Mesodermal cell (in vitro differentiated cells): ENCODE results near the gene FAM72D.
"Not testable (repeated sequence)": the region's sequence is repeated elsewhere in the genome, so short reads cannot be mapped to it uniquely, and the experiment has no call there.

Source experiments
- H3K27ac ChIP-seq: 2 replicates; pipeline ENCODE4 v1.7.0; 2013; ENCODE audit warnings: mild to moderate bottlenecking, low read depth, low read length, moderate library complexity; ENCODE audit not compliant: severe bottlenecking
- H3K36me3 ChIP-seq: 2 replicates; pipeline ENCODE4 v1.7.1; 2013; ENCODE audit warnings: mild to moderate bottlenecking, low read length, moderate library complexity; ENCODE audit not compliant: control insufficient read depth, insufficient read depth
- H3K4me1 ChIP-seq: one replicate; pipeline ENCODE4 v1.7.1; 2013; ENCODE audit warnings: mild to moderate bottlenecking, low read length; ENCODE audit not compliant: insufficient read depth, control insufficient read depth, poor library complexity, severe bottlenecking
- H3K4me3 ChIP-seq: 2 replicates; pipeline ENCODE4 v1.7.0; 2013; ENCODE audit warnings: low read length, control low read depth, mild to moderate bottlenecking; ENCODE audit not compliant: insufficient read depth, poor library complexity, severe bottlenecking; ENCODE audit errors: extremely low read depth
- H3K9me3 ChIP-seq: 2 replicates; pipeline ENCODE4 v1.7.1; 2013; ENCODE audit warnings: mild to moderate bottlenecking, low read length, moderate library complexity; ENCODE audit not compliant: control insufficient read depth
- WGBS, 2 experiments: methylation state at CpG; one replicate each; pipeline ENCODE4 v1.1.5; 2013; ENCODE audit warnings: missing lambda C conversion rate in 2 of 2; ENCODE audit not compliant: insufficient coverage in 2 of 2; 5-methylcytosine and 5-hydroxymethylcytosine counted together

FAM72D gene

DNA sequence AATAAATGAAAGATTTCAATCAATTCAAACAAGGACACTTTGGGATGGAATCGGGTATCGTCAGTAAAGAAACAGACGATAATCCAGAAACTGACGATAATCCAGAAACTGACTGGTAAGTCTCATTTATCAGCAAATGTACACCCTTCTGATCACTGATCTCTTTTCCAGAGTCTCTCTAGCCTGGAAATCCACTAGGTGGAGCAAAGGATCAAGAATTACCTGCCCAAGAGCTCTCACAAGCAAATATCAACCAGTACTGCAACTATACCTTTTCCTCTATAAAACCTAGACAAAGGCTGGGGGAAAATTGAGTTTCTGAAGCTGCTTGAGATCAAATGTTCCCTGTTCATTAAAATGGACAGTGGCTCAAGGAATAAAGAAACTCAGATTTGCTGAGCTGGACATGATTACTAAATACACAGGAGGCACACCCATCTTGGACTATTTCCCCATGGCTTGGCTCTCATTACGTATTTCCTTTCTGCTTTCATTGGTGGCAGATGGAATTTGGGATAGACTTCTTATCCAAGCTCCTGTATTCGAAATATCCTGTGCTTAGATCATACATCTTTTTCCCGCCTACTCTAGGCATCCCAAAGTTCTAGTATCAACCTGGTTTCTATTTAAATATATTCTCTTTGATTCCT is 28.3 kb downstream of the FAM72D start:
- not testable (repeated sequence) for H3K36me3 ChIP-seq, H3K4me1 ChIP-seq, H3K4me3 ChIP-seq, H3K27ac ChIP-seq, H3K9me3 ChIP-seq
- WGBS, 2 experiments = no CpG with 5 or more reads among the region's 7 CpGs

- WGBS, 2 experiments = no CpG with 5 or more reads among the region's 1 CpG
- not testable (repeated sequence) for H3K36me3 ChIP-seq
These were observed 29.3 kb downstream of the FAM72D start for GRCh38 chr1:145125112-145125511.

GRCh38 chr1:145127144-145127543 is 31.4 kb downstream of the FAM72D start:
- H3K4me1 ChIP-seq, H3K36me3 ChIP-seq, H3K9me3 ChIP-seq, H3K4me3 ChIP-seq, H3K27ac ChIP-seq: not testable (repeated sequence)

More at GRCh38 chr1:145125112-145125511, 29.3 kb downstream of the FAM72D start:
- not testable (repeated sequence) for H3K4me1 ChIP-seq, H3K9me3 ChIP-seq, H3K4me3 ChIP-seq, H3K27ac ChIP-seq

- 75 to 90% methylated on average over 2 of the region's 14 CpGs for WGBS, 2 experiments
- not testable (repeated sequence) for H3K4me1 ChIP-seq, H3K27ac ChIP-seq, H3K9me3 ChIP-seq, H3K36me3 ChIP-seq, H3K4me3 ChIP-seq
These were observed 33.1 kb downstream of the FAM72D start for GRCh38 chr1:145128697-145129469.

DNA sequence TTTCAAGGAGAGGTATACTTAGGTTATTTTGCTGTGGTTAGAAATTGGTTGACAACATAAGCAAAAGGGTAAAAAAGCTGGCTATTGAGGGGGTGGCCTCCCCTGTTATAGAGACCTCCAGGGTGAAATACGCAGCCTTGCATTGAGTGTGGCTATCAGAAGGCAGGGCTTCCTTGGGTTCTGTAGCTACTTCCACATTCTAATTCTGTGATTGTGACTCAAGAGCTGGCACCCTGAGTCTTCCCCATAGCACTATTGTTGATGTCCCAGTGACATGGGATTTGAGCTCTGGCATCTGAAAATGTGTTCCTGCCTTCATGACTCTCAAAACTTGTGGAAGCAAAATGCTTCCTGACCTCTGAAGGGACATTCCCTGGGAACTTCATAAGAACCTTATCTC is 38.7 kb downstream of the FAM72D start:
- H3K36me3 ChIP-seq, H3K4me3 ChIP-seq, H3K9me3 ChIP-seq, H3K4me1 ChIP-seq, H3K27ac ChIP-seq: not testable (repeated sequence)
- WGBS, 2 experiments = no CpG with 5 or more reads among the region's 1 CpG

GRCh38 chr1:145140549-145140948 is 44.8 kb downstream of the FAM72D start:
- WGBS, 2 experiments = no CpG with 5 or more reads among the region's 2 CpGs
- not testable (repeated sequence) for H3K4me1 ChIP-seq, H3K9me3 ChIP-seq, H3K27ac ChIP-seq, H3K36me3 ChIP-seq, H3K4me3 ChIP-seq

GRCh38 chr1:145144264-145144913 is 48.6 kb downstream of the FAM72D start:
- H3K4me1 ChIP-seq, H3K4me3 ChIP-seq: not testable (repeated sequence)
- no CpG with 5 or more reads among the region's 3 CpGs for WGBS, 2 experiments

GRCh38 chr1:145146308-145146707 is 50.5 kb downstream of the FAM72D start:
- not testable (repeated sequence) for H3K27ac ChIP-seq, H3K9me3 ChIP-seq, H3K4me3 ChIP-seq, H3K36me3 ChIP-seq, H3K4me1 ChIP-seq
- WGBS, 2 experiments = no CpG with 5 or more reads among the region's 4 CpGs

More at GRCh38 chr1:145144264-145144913, 48.6 kb downstream of the FAM72D start:
- not testable (repeated sequence) for H3K9me3 ChIP-seq, H3K27ac ChIP-seq, H3K36me3 ChIP-seq

GRCh38 chr1:145147172-145147571 is 51.4 kb downstream of the FAM72D start:
- H3K4me1 ChIP-seq, H3K4me3 ChIP-seq, H3K36me3 ChIP-seq, H3K27ac ChIP-seq, H3K9me3 ChIP-seq: not testable (repeated sequence)
- no CpG with 5 or more reads among the region's 4 CpGs for WGBS, 2 experiments

- not testable (repeated sequence) for H3K4me1 ChIP-seq, H3K27ac ChIP-seq, H3K9me3 ChIP-seq, H3K4me3 ChIP-seq, H3K36me3 ChIP-seq
- WGBS, 2 experiments = no CpG with 5 or more reads among the region's 4 CpGs
These were observed 59.6 kb downstream of the FAM72D start for GRCh38 chr1:145155421-145155820.

DNA sequence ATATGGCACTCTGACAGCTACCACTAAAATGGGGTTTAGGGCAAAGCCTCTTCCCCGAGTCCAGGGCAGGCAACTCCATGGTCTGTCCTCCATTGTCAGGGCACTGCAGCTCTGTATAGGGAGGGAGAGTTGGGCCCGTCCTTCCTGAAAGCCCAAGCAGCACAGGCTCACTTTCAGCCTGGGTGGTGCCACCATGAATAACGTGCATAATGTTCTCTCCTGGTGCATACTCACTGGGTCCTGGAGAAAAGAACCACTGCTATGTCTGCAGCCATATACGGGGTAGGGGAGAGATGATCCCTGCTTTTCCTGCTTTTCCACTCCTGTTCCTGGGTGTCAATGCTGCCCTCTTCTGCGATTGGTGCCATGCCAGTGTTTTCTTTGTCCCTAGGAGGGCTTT is 60.1 kb downstream of the FAM72D start:
- H3K36me3 ChIP-seq, H3K9me3 ChIP-seq, H3K4me3 ChIP-seq, H3K4me1 ChIP-seq, H3K27ac ChIP-seq: not testable (repeated sequence)
- no CpG with 5 or more reads among the region's 5 CpGs for WGBS, 2 experiments
